Esophagus muscularis mucosa (tissue), 4 donors: Measurements from ENCODE around the gene TRERF1. TPM values are rescaled to one million over a fixed set of nuclear protein-coding genes. Genes with fewer than 3 reads are reported as not detected.

Experiments
- DNase-seq: peaks from one replicate; pipeline ENCODE4 v3.0.0-alpha.2; 2017; ENCODE audit errors: extremely low spot score
- H3K27ac ChIP-seq, 4 donors: fragments of 200-600 bp; sonication (generic); replicated peaks in 1 of 4; 1 replicate in 3 of 4; 2 replicates in 1 of 4; pipeline ENCODE4 v1.5.1; 2016 to 2019; ENCODE audit warnings: mild to moderate bottlenecking in 1 of 4
- H3K27me3 ChIP-seq, 4 donors: fragments of 200-600 bp; sonication (generic); one replicate each; pipeline versions ENCODE4 v1.5.1 to v1.6.0; 2016 to 2019
- H3K36me3 ChIP-seq, 4 donors: fragments of 200-600 bp; sonication (generic); one replicate each; pipeline ENCODE4 v1.5.1; 2016 to 2019
- H3K4me1 ChIP-seq, 4 donors: fragments of 200-600 bp; sonication (generic); one replicate each; pipeline ENCODE4 v1.5.1; 2016 to 2019
- H3K4me3 ChIP-seq, 4 donors: fragments of 200-600 bp; sonication (generic); 1 replicate in 2 of 4; 2 replicates in 2 of 4; pipeline ENCODE4 v1.5.1; 2016 to 2019; ENCODE audit warnings: mild to moderate bottlenecking in 4 of 4, moderate library complexity in 1 of 4
- H3K9me3 ChIP-seq, 4 donors: fragments of 200-600 bp; sonication (generic); 1 replicate in 3 of 4; 2 replicates in 1 of 4; pipeline ENCODE4 v1.5.1; 2016 to 2019
- CTCF ChIP-seq, 3 experiments: fragments of 200-600 bp in 2 of 3; fragments of 450-650 bp in 1 of 3; sonication (generic) in 2 of 3; IDR thresholded peaks; one replicate each; pipeline ENCODE4 v1.5.1; 2017 to 2019; ENCODE audit warnings: antibody characterized with exemption in 3 of 3, mild to moderate bottlenecking in 2 of 3, moderate library complexity in 1 of 3
- EP300 ChIP-seq: sonication (generic); formaldehyde crosslinking; IDR thresholded peaks from one replicate; pipeline ENCODE4 v1.6.1; 2017; ENCODE audit warnings: antibody characterized with exemption
- POLR2A ChIP-seq: fragments of 450-650 bp; IDR thresholded peaks from one replicate; pipeline ENCODE4 v1.6.1; 2017; ENCODE audit warnings: antibody characterized with exemption, moderate library complexity, mild to moderate bottlenecking, low read depth
- POLR2AphosphoS5 ChIP-seq, 2 donors: sonication (generic); formaldehyde crosslinking; IDR thresholded peaks; one replicate each; pipeline ENCODE4 v1.6.1; 2017; ENCODE audit warnings: antibody characterized with exemption in 2 of 2
- WGBS: methylation state at CpG from one replicate; pipeline ENCODE4 v1.1.5; 2018; 5-methylcytosine and 5-hydroxymethylcytosine counted together
- intact Hi-C: fragments of 100-400 bp; cut with DNase I; formaldehyde crosslinking; loops from one replicate; pipeline ENCODE4 v1.15.1; 2023
- total RNA-seq, 4 donors: library from RNA; depleted of rRNA; stranded (reverse); fragments of >200 nt; gene quantifications; one replicate each; pipeline versions ENCODE4 v1.1.0 to v1.2.1, GENCODE V29; 2016

TRERF1 gene
- total RNA-seq, 4 donors from 2014 or later = 4.6 to 8.6 (median 6.4) TPM

- Histone ChIP-seq H3K4me3 (no peak overlapping the region), H3K36me3 (no peaks in the 10 kb centered on the region), H3K27ac (no peak overlapping the region), H3K9me3 (no peaks in the 10 kb centered on the region), H3K27me3 (no peaks in the 10 kb centered on the region), H3K4me1 (peaks cover 0 to 5% (median 2%) of the 10 kb centered on the region in 4 donors)
- intact Hi-C loops = no loop called here
- DNase-seq = no peak
- WGBS = 90% methylated on average over 9 of the region's 10 CpGs
- TF ChIP-seq CTCF (IDR thresholded peaks at IDR 0.05) (no peak), POLR2A (no peak), POLR2AphosphoS5 (IDR thresholded peaks at IDR 0.05) (no peak)
Measured at GRCh38 chr6:42392833-42393232, 58.9 kb downstream of the TRERF1 start.

- 91% methylated on average over 6 of the region's 6 CpGs for WGBS
- no peak overlapping the region for H3K4me3 ChIP-seq
- no peak for DNase-seq
- H3K27me3 ChIP-seq = no peaks in the 10 kb centered on the region
- no peak overlapping the region for H3K27ac ChIP-seq
- H3K4me1 ChIP-seq = peaks cover 0 to 5% (median 2%) of the 10 kb centered on the region in 4 donors
- no peaks in the 10 kb centered on the region for H3K36me3 ChIP-seq
- H3K9me3 ChIP-seq = no peaks in the 10 kb centered on the region
- intact Hi-C loops = no loop called here
- no peak for TF ChIP-seq POLR2AphosphoS5 (IDR thresholded peaks at IDR 0.05)
- TF ChIP-seq EP300 = no peak
- no peak for TF ChIP-seq CTCF (IDR thresholded peaks at IDR 0.05)
- TF ChIP-seq POLR2A = no peak
Measured at GRCh38 chr6:42391441-42391840, 60.3 kb downstream of the TRERF1 start.

GRCh38 chr6:42390228-42390934 is 61.3 kb downstream of the TRERF1 start:
- Histone ChIP-seq H3K27ac (no peak overlapping the region), H3K9me3 (no peaks in the 10 kb centered on the region), H3K36me3 (no peaks in the 10 kb centered on the region), H3K4me3 (no peak overlapping the region), H3K4me1 (peaks cover 0 to 5% (median 2%) of the 10 kb centered on the region in 4 donors), H3K27me3 (no peaks in the 10 kb centered on the region)
- TF ChIP-seq EP300 (no peak), POLR2AphosphoS5 (IDR thresholded peaks at IDR 0.05) (no peak), POLR2A (no peak), CTCF (IDR thresholded peaks at IDR 0.05) (no peak)
- intact Hi-C loops = no loop called here
- WGBS = 85% methylated on average over 17 of the region's 17 CpGs
- no peak for DNase-seq

- Histone ChIP-seq H3K9me3 (no peaks in the 10 kb centered on the region), H3K27me3 (no peaks in the 10 kb centered on the region), H3K36me3 (no peaks in the 10 kb centered on the region), H3K27ac (no peak overlapping the region), H3K4me3 (no peak overlapping the region), H3K4me1 (peaks cover 0 to 5% (median 2%) of the 10 kb centered on the region in 4 donors)
- intact Hi-C loops = no loop called here
- TF ChIP-seq EP300 = no peak
- TF ChIP-seq CTCF (IDR thresholded peaks at IDR 0.05) = no peak
- TF ChIP-seq POLR2A = no peak
- TF ChIP-seq POLR2AphosphoS5 (IDR thresholded peaks at IDR 0.05) = no peak
- DNase-seq = no peak
- 89% methylated on average over 6 of the region's 6 CpGs for WGBS
Measured at GRCh38 chr6:42389736-42390135, 62.0 kb downstream of the TRERF1 start.

- H3K27ac ChIP-seq = no peak overlapping the region
- WGBS = 97% methylated on average over 4 of the region's 4 CpGs
- no peaks in the 10 kb centered on the region for H3K9me3 ChIP-seq
- no peaks in the 10 kb centered on the region for H3K4me1 ChIP-seq
- H3K36me3 ChIP-seq = no peaks in the 10 kb centered on the region
- no peak for TF ChIP-seq CTCF (IDR thresholded peaks at IDR 0.05)
- TF ChIP-seq EP300 = no peak
- TF ChIP-seq POLR2AphosphoS5 (IDR thresholded peaks at IDR 0.05) = no peak
- TF ChIP-seq POLR2A = no peak
- no peak for DNase-seq
- intact Hi-C loops = no loop called here
- H3K4me3 ChIP-seq = no peak overlapping the region
- no peaks in the 10 kb centered on the region for H3K27me3 ChIP-seq
Measured at GRCh38 chr6:42388046-42388445, 63.7 kb downstream of the TRERF1 start.
